AG04450 (cell line): ENCODE measurements around the gene LILRB1. TPM values are rescaled to one million over a fixed set of nuclear protein-coding genes. Genes with fewer than 3 reads are reported as not detected.

Experiments used
- CTCF ChIA-PET: fragments of 300-600, 350-600 bp; formaldehyde crosslinking; extraction: SDS; loops from one replicate; lab custom pipeline; 2022; ENCODE audit warnings: antibody characterized with exemption, inconsistent platforms; lab: Charles Lee
- POLR2A ChIA-PET: fragments of 350-600 bp; formaldehyde crosslinking; extraction: SDS; loops from one replicate; lab custom pipeline; 2021; ENCODE audit warnings: antibody characterized with exemption, inconsistent platforms; lab: Yijun Ruan, JAX
- DNase-seq: peaks from one replicate; pipeline ENCODE4 v3.0.0-alpha.2; 2011; ENCODE audit warnings: low read depth, low spot score
- H3K27ac ChIP-seq: one replicate; pipeline ENCODE4 v1.5.1; 2012; ENCODE audit warnings: low read depth, low read length, control low read depth
- H3K27me3 ChIP-seq: one replicate; pipeline ENCODE4 v1.6.0; 2012; ENCODE audit warnings: low read length; ENCODE audit not compliant: control insufficient read depth, insufficient read depth
- H3K4me3 ChIP-seq: 2 replicates; pipeline ENCODE4 v1.5.1; 2011; ENCODE audit warnings: mild to moderate bottlenecking, low read depth, low read length, control low read depth
- H3K9me3 ChIP-seq: 2 replicates; pipeline ENCODE4 v1.5.1; 2012; ENCODE audit warnings: low read length; ENCODE audit not compliant: control insufficient read depth, insufficient read depth
- CTCF ChIP-seq: IDR thresholded peaks from 2 replicates; pipeline ENCODE4 v1.5.1; 2011; ENCODE audit warnings: low read depth, low read length, control low read depth, inconsistent platforms
- polyA plus RNA-seq: library from polyadenylated mRNA; depleted of rRNA; stranded (reverse); fragments of >200 nt; gene quantifications from 2 replicates; pipeline ENCODE4 v1.2.3, GENCODE V29; 2011

LILRB1 gene
- polyA plus RNA-seq, 1 experiment = not detected

GRCh38 chr19:54654447-54655321 is 24.4 kb downstream of the LILRB1 start:
- no peak for DNase-seq
- no peak for TF ChIP-seq CTCF
- CTCF ChIA-PET = no interaction called here

GRCh38 chr19:54659300-54659699 is 29.0 kb downstream of the LILRB1 start:
- TF ChIP-seq CTCF = no peak
- ChIA-PET CTCF (no interaction called here), POLR2A (no interaction called here)
- H3K4me3 ChIP-seq = no peak overlapping the region
- H3K27me3 ChIP-seq = no peaks in the 10 kb centered on the region
- no peak overlapping the region for H3K27ac ChIP-seq
- H3K9me3 ChIP-seq = peaks cover 65% of the 10 kb centered on the region
- DNase-seq = no peak

More at GRCh38 chr19:54654447-54655321, 24.4 kb downstream of the LILRB1 start:
- no peak overlapping the region for H3K27ac ChIP-seq
- POLR2A ChIA-PET = no interaction called here
- H3K27me3 ChIP-seq = no peaks in the 10 kb centered on the region
- H3K4me3 ChIP-seq = no peak overlapping the region
- H3K9me3 ChIP-seq = peaks cover 44% of the 10 kb centered on the region

- ChIA-PET POLR2A (no interaction called here), CTCF (no interaction called here)
- Histone ChIP-seq H3K27me3 (no peaks in the 10 kb centered on the region), H3K4me3 (no peak overlapping the region), H3K27ac (no peak overlapping the region), H3K9me3 (peaks cover 70% of the 10 kb centered on the region)
- no peak for DNase-seq
- no peak for TF ChIP-seq CTCF
Observed at GRCh38 chr19:54660306-54660705, 30.0 kb downstream of the LILRB1 start.

GRCh38 chr19:54660964-54661363 is 30.7 kb downstream of the LILRB1 start:
- H3K4me3 ChIP-seq = no peak overlapping the region
- peaks cover 75% of the 10 kb centered on the region for H3K9me3 ChIP-seq
- no peak for TF ChIP-seq CTCF
- no peak overlapping the region for H3K27ac ChIP-seq
- ChIA-PET CTCF (no interaction called here), POLR2A (no interaction called here)
- H3K27me3 ChIP-seq = no peaks in the 10 kb centered on the region
- DNase-seq = no peak

GRCh38 chr19:54661846-54662481 is 31.7 kb downstream of the LILRB1 start:
- Histone ChIP-seq H3K9me3 (peaks cover 77% of the 10 kb centered on the region), H3K27me3 (no peaks in the 10 kb centered on the region), H3K4me3 (no peak overlapping the region), H3K27ac (no peak overlapping the region)
- no peak for DNase-seq
- ChIA-PET POLR2A (no interaction called here), CTCF (interaction anchor here (1.2 kb wide), 1 partner anchor 9 kb away, joined by 3 read pairs; no protein-coding TSS in a partner anchor)
- no peak for TF ChIP-seq CTCF
